ENCODE measurements around the gene RPAP3. TPM values are rescaled to one million over a fixed set of nuclear protein-coding genes. Genes with fewer than 3 reads are reported as not detected.

The RPAP3 gene
- total and polyA plus RNA-seq, 9 of the 15 experiments (the other 6 are each of a cell fraction or from before 2014, with no cell fraction given) = 40.0 to 92.1 (median 54.1) TPM

DNA sequence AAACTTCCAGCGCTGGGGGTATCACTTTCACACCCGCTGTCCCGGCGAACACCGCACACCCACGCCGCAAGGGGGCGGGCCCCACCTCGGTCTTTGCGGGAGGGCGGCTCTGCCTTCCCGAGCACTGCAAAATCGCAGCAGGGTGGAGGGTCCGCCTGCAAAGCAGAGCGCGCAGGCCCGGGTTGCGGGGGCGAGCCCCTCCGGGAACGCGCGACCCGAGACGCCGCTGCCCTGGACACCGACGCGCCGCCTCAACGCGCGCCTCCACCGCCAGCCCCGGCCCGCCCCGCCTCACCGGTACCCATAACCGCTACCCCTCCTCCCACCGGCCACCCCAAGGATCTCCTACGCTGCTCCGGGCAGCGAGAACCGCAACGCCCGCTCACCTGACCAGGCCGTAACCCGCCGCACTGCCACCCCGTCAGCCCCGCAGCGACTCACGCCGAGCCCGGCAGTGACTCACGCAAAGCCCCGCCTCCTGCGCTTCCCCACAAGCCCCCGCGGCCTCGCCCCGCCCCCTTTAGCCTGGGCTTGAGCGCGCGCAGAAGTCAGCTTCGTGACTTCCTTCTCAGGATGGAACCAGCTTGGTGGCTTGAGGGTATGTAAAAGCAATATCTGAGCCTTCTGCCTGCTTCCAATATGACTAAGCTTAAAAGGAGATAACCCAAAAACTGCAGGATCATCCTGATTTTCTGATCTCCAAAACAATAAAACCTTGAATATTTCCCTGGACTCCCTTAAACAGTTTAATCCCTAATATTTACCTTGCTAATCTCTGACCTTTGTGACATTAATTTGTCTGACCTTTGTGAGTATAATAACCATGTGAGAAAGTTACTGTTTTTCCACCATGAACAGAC lies at the start of gene RPAP3 (continued):
- TF ChIP-seq, protein P1, sequence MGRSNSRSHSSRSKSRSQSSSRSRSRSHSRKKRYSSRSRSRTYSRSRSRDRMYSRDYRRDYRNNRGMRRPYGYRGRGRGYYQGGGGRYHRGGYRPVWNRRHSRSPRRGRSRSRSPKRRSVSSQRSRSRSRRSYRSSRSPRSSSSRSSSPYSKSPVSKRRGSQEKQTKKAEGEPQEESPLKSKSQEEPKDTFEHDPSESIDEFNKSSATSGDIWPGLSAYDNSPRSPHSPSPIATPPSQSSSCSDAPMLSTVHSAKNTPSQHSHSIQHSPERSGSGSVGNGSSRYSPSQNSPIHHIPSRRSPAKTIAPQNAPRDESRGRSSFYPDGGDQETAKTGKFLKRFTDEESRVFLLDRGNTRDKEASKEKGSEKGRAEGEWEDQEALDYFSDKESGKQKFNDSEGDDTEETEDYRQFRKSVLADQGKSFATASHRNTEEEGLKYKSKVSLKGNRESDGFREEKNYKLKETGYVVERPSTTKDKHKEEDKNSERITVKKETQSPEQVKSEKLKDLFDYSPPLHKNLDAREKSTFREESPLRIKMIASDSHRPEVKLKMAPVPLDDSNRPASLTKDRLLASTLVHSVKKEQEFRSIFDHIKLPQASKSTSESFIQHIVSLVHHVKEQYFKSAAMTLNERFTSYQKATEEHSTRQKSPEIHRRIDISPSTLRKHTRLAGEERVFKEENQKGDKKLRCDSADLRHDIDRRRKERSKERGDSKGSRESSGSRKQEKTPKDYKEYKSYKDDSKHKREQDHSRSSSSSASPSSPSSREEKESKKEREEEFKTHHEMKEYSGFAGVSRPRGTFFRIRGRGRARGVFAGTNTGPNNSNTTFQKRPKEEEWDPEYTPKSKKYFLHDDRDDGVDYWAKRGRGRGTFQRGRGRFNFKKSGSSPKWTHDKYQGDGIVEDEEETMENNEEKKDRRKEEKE (IDR thresholded peaks at IDR 0.05; ENCODE audit: borderline replicate concordance in 1 of 2, control insufficient read depth in 1 of 2, low read depth in 2 of 2, low read length in 1 of 2) = no peak
- no peak for TF ChIP-seq ZNF830 (CRISPR knock-in tag; IDR thresholded peaks at IDR 0.05)
- TF ChIP-seq, protein P2, sequence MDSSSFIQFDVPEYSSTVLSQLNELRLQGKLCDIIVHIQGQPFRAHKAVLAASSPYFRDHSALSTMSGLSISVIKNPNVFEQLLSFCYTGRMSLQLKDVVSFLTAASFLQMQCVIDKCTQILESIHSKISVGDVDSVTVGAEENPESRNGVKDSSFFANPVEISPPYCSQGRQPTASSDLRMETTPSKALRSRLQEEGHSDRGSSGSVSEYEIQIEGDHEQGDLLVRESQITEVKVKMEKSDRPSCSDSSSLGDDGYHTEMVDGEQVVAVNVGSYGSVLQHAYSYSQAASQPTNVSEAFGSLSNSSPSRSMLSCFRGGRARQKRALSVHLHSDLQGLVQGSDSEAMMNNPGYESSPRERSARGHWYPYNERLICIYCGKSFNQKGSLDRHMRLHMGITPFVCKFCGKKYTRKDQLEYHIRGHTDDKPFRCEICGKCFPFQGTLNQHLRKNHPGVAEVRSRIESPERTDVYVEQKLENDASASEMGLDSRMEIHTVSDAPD (CRISPR knock-in tag; IDR thresholded peaks at IDR 0.05) = no peak
- no peak for TF ChIP-seq PTBP1 (IDR thresholded peaks at IDR 0.05; ENCODE audit: low read depth, low read length)
- TF ChIP-seq HDAC2 (IDR thresholded peaks at IDR 0.05) = peak; percentile 40; the same call in 1 of the 2 replicates
- no peak for TF ChIP-seq ZNF518B (CRISPR knock-in tag; IDR thresholded peaks at IDR 0.05)
- no peak; the same call in 1 of the 2 replicates for TF ChIP-seq CBX1 (IDR thresholded peaks at IDR 0.05; ENCODE audit: low read depth)
- TF ChIP-seq ZNF507 (tag; conservative IDR thresholded peaks at IDR 0.05) = no peak
- no peak for TF ChIP-seq CEBPZ (IDR thresholded peaks at IDR 0.05; ENCODE audit: borderline replicate concordance, low read depth, low read length)
- no peak for TF ChIP-seq NR2C1 (IDR thresholded peaks at IDR 0.05)
- TF ChIP-seq NR2C1 (tag; IDR thresholded peaks at IDR 0.05) = no peak
- no peak for TF ChIP-seq CBX2 (IDR thresholded peaks at IDR 0.05; ENCODE audit: insufficient read depth, low read length, poor library complexity, severe bottlenecking)
- TF ChIP-seq TARDBP (IDR thresholded peaks at IDR 0.05) = peak; percentile 94
- peak; percentile 59; the same call in 1 of the 2 replicates for TF ChIP-seq SMARCE1 (IDR thresholded peaks at IDR 0.05)

All from K562 (cell line).